ENCODE results near the gene ALLC.

DNA sequence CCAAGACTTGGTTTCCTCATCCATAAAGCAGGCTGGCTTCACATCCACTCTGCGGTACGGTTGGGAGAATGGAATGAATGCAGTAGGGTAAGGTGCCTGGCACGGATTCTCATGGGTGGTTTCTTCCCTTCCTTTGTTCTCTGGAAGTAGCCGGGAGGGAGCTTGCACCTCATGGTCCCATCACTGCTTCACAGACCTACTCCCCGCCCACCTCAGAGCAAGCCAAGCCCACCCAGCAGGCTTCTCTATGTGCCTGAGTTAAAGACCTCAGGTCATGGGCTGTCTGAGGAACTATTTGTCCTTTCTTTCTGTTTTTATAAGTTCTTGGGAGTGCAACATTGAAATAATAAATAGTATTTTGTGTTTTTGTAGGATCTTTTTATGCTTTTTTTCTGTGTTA is 48.9 kb downstream of the ALLC start:
- TF ChIP-seq JUND (IDR thresholded peaks at IDR 0.05; ENCODE audit: low read depth, low read length) (no peak), EZH2 (IDR thresholded peaks at IDR 0.05; ENCODE audit: borderline replicate concordance, control insufficient read depth, low read depth, low read length) (no peak), HDAC6 (IDR thresholded peaks at IDR 0.05; ENCODE audit: unreplicated experiment) (no peak), SPI1 (IDR thresholded peaks at IDR 0.05; ENCODE audit: borderline replicate concordance, insufficient read depth, low read depth, low read length) (no peak), ATF7 (IDR thresholded peaks at IDR 0.05; ENCODE audit: low read depth) (no peak), ZNF274 (IDR thresholded peaks at IDR 0.05; ENCODE audit: insufficient read depth, insufficient read length) (no peak), TCF3 (IDR thresholded peaks at IDR 0.05; ENCODE audit: borderline replicate concordance, insufficient read depth, low read depth, low read length) (no peak), POLR2AphosphoS5 (IDR thresholded peaks at IDR 0.05; ENCODE audit: low read length) (no peak), SIN3A (IDR thresholded peaks at IDR 0.05; ENCODE audit: low read depth, low read length) (no peak)
- TF ChIP-seq, protein P1, sequence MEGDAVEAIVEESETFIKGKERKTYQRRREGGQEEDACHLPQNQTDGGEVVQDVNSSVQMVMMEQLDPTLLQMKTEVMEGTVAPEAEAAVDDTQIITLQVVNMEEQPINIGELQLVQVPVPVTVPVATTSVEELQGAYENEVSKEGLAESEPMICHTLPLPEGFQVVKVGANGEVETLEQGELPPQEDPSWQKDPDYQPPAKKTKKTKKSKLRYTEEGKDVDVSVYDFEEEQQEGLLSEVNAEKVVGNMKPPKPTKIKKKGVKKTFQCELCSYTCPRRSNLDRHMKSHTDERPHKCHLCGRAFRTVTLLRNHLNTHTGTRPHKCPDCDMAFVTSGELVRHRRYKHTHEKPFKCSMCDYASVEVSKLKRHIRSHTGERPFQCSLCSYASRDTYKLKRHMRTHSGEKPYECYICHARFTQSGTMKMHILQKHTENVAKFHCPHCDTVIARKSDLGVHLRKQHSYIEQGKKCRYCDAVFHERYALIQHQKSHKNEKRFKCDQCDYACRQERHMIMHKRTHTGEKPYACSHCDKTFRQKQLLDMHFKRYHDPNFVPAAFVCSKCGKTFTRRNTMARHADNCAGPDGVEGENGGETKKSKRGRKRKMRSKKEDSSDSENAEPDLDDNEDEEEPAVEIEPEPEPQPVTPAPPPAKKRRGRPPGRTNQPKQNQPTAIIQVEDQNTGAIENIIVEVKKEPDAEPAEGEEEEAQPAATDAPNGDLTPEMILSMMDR (IDR thresholded peaks at IDR 0.05 in 2 of 3, conservative IDR thresholded peaks at IDR 0.05 in 1 of 3; ENCODE audit: control insufficient read depth in 2 of 3, extremely low read depth in 1 of 3, insufficient read depth in 1 of 3, low read depth in 3 of 3, low read length in 3 of 3) = no peak
- TF ChIP-seq, protein P2, sequence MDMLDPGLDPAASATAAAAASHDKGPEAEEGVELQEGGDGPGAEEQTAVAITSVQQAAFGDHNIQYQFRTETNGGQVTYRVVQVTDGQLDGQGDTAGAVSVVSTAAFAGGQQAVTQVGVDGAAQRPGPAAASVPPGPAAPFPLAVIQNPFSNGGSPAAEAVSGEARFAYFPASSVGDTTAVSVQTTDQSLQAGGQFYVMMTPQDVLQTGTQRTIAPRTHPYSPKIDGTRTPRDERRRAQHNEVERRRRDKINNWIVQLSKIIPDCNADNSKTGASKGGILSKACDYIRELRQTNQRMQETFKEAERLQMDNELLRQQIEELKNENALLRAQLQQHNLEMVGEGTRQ (IDR thresholded peaks at IDR 0.05; ENCODE audit: borderline replicate concordance, low read depth, low read length) = no peak
- TF ChIP-seq, protein P3, sequence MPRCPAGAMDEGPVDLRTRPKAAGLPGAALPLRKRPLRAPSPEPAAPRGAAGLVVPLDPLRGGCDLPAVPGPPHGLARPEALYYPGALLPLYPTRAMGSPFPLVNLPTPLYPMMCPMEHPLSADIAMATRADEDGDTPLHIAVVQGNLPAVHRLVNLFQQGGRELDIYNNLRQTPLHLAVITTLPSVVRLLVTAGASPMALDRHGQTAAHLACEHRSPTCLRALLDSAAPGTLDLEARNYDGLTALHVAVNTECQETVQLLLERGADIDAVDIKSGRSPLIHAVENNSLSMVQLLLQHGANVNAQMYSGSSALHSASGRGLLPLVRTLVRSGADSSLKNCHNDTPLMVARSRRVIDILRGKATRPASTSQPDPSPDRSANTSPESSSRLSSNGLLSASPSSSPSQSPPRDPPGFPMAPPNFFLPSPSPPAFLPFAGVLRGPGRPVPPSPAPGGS (IDR thresholded peaks at IDR 0.05; ENCODE audit: borderline replicate concordance, insufficient read depth, low read depth, low read length, poor library complexity, severe bottlenecking) = no peak

All from GM12878 (cell line).